ENCODE data around the gene AGO4.

GRCh38 chr1:35762141-35762540 lies 45.7 kb upstream of the AGO4 start:
- TF ChIP-seq, protein P1, sequence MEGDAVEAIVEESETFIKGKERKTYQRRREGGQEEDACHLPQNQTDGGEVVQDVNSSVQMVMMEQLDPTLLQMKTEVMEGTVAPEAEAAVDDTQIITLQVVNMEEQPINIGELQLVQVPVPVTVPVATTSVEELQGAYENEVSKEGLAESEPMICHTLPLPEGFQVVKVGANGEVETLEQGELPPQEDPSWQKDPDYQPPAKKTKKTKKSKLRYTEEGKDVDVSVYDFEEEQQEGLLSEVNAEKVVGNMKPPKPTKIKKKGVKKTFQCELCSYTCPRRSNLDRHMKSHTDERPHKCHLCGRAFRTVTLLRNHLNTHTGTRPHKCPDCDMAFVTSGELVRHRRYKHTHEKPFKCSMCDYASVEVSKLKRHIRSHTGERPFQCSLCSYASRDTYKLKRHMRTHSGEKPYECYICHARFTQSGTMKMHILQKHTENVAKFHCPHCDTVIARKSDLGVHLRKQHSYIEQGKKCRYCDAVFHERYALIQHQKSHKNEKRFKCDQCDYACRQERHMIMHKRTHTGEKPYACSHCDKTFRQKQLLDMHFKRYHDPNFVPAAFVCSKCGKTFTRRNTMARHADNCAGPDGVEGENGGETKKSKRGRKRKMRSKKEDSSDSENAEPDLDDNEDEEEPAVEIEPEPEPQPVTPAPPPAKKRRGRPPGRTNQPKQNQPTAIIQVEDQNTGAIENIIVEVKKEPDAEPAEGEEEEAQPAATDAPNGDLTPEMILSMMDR (IDR thresholded peaks at IDR 0.05): no peak
- TF ChIP-seq POLR2A (IDR thresholded peaks at IDR 0.05): no peak

Data from uterus (tissue), 2 donors.